Stimulated activated effector memory CD8-positive, alpha-beta T cell treated with anti-CD3 and anti-CD28 coated beads, Interleukin-12 subunit alpha, Interleukin-12 subunit beta, amount 100 ng/mL, for 72 hours (primary cell): ENCODE measurements around the gene NQO1.
"Not testable (repeated sequence)": the region's sequence is repeated elsewhere in the genome, so short reads cannot be mapped to it uniquely, and the experiment has no call there.

Experiments
- ATAC-seq: fragments of 150-1000 bp; cut with Tn5 transposase; 2 replicates; pipeline ENCODE4 v1.10.0; 2021
- DNase-seq, 2 donors: peaks; one replicate each; pipeline ENCODE4 v3.0.0; 2021 to 2022; ENCODE audit warnings: low spot score in 2 of 2
- H3K27ac Mint-ChIP-seq: one replicate; pipeline ENCODE4 v1.8.0; 2022; ENCODE audit warnings: mild to moderate bottlenecking, mixed read lengths
- H3K36me3 Mint-ChIP-seq: one replicate; pipeline ENCODE4 v1.8.0; 2022; ENCODE audit warnings: mild to moderate bottlenecking, mixed read lengths
- H3K4me1 Mint-ChIP-seq: one replicate; pipeline ENCODE4 v1.8.0; 2022; ENCODE audit warnings: mixed read lengths
- H3K4me3 Mint-ChIP-seq: one replicate; pipeline ENCODE4 v1.8.0; 2022; ENCODE audit warnings: mild to moderate bottlenecking, mixed read lengths
- H3K9me3 Mint-ChIP-seq: one replicate; pipeline ENCODE4 v1.8.0; 2022; ENCODE audit warnings: mixed read lengths

Gene NQO1

GRCh38 chr16:69726313-69727060 lies at the start of gene NQO1:
NQO1 (minus strand) TSS chr16:69726560; CDS start chr16:69726439, 121 bp downstream.
- H3K27ac Mint-ChIP-seq, result peak within 1 kb of the TSS; percentile 99
- peak; percentile 99 for ATAC-seq
- H3K4me1 Mint-ChIP-seq, result peaks cover 31% of the 10 kb centered on the region

DNA sequence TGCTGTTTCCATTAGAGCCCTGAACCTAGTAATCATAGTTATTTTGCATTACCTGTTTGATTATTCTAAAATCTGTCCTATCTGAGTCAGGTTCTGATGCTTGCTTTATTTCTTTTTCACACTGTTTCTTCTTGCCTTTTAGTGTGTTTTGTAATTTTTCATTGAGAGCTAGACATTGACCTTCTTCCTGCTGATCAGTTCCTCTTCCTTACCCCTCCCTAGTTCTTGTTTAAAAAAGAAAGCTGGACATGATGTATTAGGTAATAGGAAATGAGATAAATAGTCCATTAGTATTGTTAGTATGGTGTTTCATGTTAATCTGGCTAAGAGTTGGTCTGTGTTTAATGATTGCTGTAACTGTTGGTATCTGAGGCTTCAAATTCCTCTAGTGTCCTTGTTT lies 49.2 kb upstream of the NQO1 start:
- H3K4me3 Mint-ChIP-seq, result no peak overlapping the region

More at GRCh38 chr16:69726313-69727060, at the start of gene NQO1:
- H3K36me3 Mint-ChIP-seq, result peaks cover 12% of the 10 kb centered on the region
- peak; percentile 81 to 95 for DNase-seq
- no peaks in the 10 kb centered on the region for H3K9me3 Mint-ChIP-seq
- peak within 1 kb of the TSS; percentile 99 for H3K4me3 Mint-ChIP-seq

DNA sequence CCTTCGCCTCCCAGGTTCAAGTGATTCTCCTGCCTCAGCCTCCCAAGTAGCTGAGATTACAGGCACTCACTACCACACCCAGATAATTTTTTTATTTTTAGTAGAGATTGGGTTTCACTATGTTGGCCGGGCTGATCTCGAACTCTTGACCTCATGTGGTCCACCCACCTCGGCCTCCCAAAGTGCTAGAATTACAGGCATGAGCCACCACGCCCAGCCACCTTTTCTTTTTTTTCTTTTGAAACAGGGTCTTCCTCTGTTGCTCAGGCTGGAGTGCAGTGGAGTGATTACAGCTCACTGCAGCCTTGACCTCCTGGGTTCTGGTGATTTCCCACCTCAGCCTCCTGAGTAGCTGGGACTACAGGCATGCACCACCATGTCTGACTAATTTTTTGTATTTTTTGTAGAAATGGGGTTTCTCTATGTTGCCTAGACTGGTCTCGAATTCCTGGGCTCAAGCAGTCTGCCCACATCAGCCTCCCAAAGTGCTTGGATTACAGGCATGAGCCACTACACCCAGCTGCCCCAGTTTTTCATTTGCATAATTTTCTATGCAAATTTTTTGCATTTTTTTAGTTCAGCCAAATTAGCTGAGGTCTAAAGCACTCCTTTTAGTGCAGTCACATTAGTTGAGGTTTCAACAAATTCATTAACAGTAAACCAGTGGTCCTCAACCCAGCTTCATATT lies 47.0 kb upstream of the NQO1 start:
- no peak for ATAC-seq
- DNase-seq, result no peak
- Mint-ChIP-seq H3K27ac (peak overlapping the region; percentile 60), H3K36me3 (no peaks in the 10 kb centered on the region), H3K4me3 (peak overlapping the region; percentile 16), H3K9me3 (peaks cover 7% of the 10 kb centered on the region), H3K4me1 (peaks cover 46% of the 10 kb centered on the region)

More for the DNA sequence above, 49.2 kb upstream of the NQO1 start:
- Mint-ChIP-seq H3K9me3 (peaks cover 7% of the 10 kb centered on the region), H3K27ac (no peak overlapping the region), H3K36me3 (no peaks in the 10 kb centered on the region), H3K4me1 (peaks cover 41% of the 10 kb centered on the region)
- no peak for DNase-seq
- no peak for ATAC-seq

GRCh38 chr16:69771651-69771967 lies 45.2 kb upstream of the NQO1 start:
- Mint-ChIP-seq H3K4me1 (peaks cover 61% of the 10 kb centered on the region), H3K9me3 (peaks cover 7% of the 10 kb centered on the region), H3K36me3 (no peaks in the 10 kb centered on the region), H3K4me3 (no peak overlapping the region), H3K27ac (no peak overlapping the region)
- no peak for ATAC-seq
- no peak for DNase-seq

GRCh38 chr16:69769404-69769803 lies 43.0 kb upstream of the NQO1 start:
- Mint-ChIP-seq H3K36me3 (no peaks in the 10 kb centered on the region), H3K9me3 (no peaks in the 10 kb centered on the region), H3K4me3 (no peak overlapping the region), H3K4me1 (peaks cover 60% of the 10 kb centered on the region), H3K27ac (no peak overlapping the region)
- DNase-seq (no peak), ATAC-seq (no peak)

GRCh38 chr16:69768666-69769065 lies 42.3 kb upstream of the NQO1 start:
- no peak overlapping the region for H3K4me3 Mint-ChIP-seq
- H3K27ac Mint-ChIP-seq, result no peak overlapping the region
- no peak for ATAC-seq

GRCh38 chr16:69767459-69768229 lies 41.3 kb upstream of the NQO1 start:
- H3K36me3 Mint-ChIP-seq, result peaks cover 3% of the 10 kb centered on the region
- DNase-seq, result no peak
- peaks cover 56% of the 10 kb centered on the region for H3K4me1 Mint-ChIP-seq
- H3K27ac Mint-ChIP-seq, result peak overlapping the region; percentile 76
- peak; percentile 65 for ATAC-seq
- no peaks in the 10 kb centered on the region for H3K9me3 Mint-ChIP-seq
- peak overlapping the region; percentile 13 for H3K4me3 Mint-ChIP-seq

More at GRCh38 chr16:69768666-69769065, 42.3 kb upstream of the NQO1 start:
- Mint-ChIP-seq H3K4me1 (peaks cover 56% of the 10 kb centered on the region), H3K9me3 (no peaks in the 10 kb centered on the region), H3K36me3 (no peaks in the 10 kb centered on the region)
- no peak for DNase-seq

DNA sequence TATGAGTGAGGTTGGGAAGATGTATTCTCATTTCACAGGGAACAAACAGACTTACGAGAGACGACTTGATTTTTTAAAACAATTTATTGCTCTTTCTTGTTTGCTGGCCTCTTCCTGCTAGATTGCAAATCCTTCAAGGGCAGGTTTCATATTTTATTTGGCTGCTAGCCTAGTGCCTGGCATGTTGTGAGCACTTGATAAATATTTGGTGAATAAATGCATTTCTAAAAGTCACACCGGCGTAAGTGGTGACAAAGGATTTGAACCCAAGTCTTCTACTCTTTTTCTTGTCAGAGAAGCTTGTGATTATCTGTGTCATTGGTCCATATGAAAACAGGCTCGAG lies 37.2 kb upstream of the NQO1 start:
- H3K36me3 Mint-ChIP-seq, result peaks cover 12% of the 10 kb centered on the region
- no peak for DNase-seq
- peaks cover 45% of the 10 kb centered on the region for H3K4me1 Mint-ChIP-seq
- H3K9me3 Mint-ChIP-seq, result no peaks in the 10 kb centered on the region
- peak overlapping the region; percentile 97 for H3K27ac Mint-ChIP-seq
- H3K4me3 Mint-ChIP-seq, result peak overlapping the region; percentile 80
- no peak for ATAC-seq

DNA sequence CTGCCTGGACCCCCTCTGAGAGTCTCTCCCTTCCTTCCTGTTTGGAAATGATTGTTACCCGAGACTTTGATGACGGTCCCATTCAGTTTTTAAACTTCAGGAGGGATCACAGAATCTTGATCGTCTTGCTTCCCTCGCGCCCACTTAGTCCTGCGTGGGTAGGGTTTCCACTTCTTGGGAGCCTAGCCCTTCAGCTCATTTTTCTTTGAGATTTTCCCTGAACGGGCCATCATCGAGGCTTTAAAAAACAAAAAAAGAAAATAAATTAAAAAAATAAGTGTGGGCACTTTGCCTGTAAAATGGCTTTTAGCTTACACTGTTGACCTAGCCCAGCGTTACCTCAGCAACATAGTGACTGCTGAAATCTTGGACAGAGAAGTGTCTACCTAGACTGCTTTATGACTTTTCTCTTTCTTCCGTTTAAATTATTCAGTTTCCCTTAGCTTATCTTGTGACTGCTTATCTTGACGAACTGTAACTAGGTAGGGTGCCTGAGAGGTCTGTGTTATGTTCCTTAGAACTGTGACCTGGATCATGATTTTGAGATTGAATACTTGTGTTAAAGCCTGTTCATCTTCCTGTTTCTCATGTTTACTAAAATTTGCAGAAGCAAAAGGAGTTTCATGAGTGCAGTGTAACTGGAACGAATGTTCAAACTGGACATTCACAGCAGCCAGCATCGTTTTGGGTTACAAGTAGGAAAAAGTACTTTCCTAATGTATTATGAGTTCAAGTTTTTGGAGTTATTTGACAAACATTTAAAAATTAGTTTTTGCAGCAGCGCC lies 36.6 kb upstream of the NQO1 start:
- Mint-ChIP-seq H3K36me3 (peaks cover 12% of the 10 kb centered on the region), H3K4me1 (peaks cover 43% of the 10 kb centered on the region), H3K27ac (peak overlapping the region; percentile 97), H3K4me3 (peak overlapping the region; percentile 80), H3K9me3 (no peaks in the 10 kb centered on the region)
- DNase-seq, result no peak
- ATAC-seq, result peak; percentile 41

DNA sequence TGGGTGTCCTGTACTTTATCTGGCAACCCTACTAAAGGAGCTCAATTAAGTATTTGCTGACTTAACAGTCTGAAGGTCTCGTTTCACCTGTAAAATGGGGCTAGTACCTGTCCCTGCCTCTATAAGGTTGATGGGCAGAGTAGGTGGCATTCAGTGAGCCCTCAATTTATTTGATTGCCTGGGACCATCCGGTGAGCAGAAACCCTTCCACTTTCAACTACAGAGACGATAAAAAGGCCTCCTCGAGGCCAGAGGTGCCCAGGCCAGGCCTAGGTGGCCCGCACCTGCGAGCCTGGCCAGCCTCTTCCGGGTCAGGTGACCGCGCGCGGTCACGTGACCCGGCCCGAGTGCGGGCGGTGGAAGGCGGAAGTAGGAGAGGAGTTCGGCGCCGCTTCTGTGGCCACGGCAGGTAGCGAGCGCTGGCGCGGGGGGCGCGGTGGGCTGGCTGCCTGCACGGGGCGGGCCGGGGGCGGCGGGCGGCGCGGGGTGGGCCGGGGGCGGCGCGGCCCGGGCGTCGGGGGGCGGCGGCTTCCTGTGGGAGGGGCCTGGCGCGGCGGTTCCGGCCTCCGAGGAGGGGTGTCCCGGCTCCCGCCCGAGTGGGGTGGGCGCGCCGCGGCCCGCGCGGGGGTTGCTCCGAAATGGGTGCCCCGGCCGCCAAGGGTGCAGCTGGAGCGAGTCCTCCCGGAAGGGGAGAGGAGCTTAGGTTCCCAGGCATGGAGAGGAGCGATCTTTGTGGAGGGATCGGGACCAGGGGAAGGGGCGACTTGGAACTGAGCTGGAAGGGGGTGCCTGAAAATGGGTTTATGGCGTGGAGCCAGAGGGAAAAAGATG lies 35.8 kb upstream of the NQO1 start, which contains the start of gene WWP2:
Gene WWP2, plus strand, starts transcription at position 350 of the 831 bp plus-strand sequence. CDS start 24,679 bp downstream, outside the sequence.
- Mint-ChIP-seq H3K36me3 (peaks cover 14% of the 10 kb centered on the region), H3K9me3 (no peaks in the 10 kb centered on the region), H3K4me3 (peak within 1 kb of the TSS; percentile 80), H3K4me1 (peaks cover 35% of the 10 kb centered on the region), H3K27ac (peak within 1 kb of the TSS; percentile 97)
- DNase-seq (peak; percentile 56 to 88), ATAC-seq (peak; percentile 92)

GRCh38 chr16:69757375-69757774 lies 31.0 kb upstream of the NQO1 start:
- peaks cover 44% of the 10 kb centered on the region for H3K36me3 Mint-ChIP-seq
- H3K4me3 Mint-ChIP-seq, ATAC-seq, H3K9me3 Mint-ChIP-seq, DNase-seq: not testable (repeated sequence)
- peaks cover 30% of the 10 kb centered on the region for H3K4me1 Mint-ChIP-seq
- H3K27ac Mint-ChIP-seq, result peak overlapping the region; percentile 32

GRCh38 chr16:69756705-69757104 lies 30.3 kb upstream of the NQO1 start:
- ATAC-seq, result no peak
- Mint-ChIP-seq H3K9me3 (no peaks in the 10 kb centered on the region), H3K27ac (peak overlapping the region; percentile 32), H3K4me3 (peak overlapping the region; percentile 50), H3K4me1 (peaks cover 31% of the 10 kb centered on the region), H3K36me3 (peaks cover 45% of the 10 kb centered on the region)
- no peak for DNase-seq

GRCh38 chr16:69754469-69755310 lies 28.3 kb upstream of the NQO1 start, which contains the start of gene NOB1:
NOB1 (minus strand) TSS chr16:69754926; CDS start chr16:69754910, 16 bp downstream.
- peak; percentile 98 for ATAC-seq
- H3K27ac Mint-ChIP-seq, result peak within 1 kb of the TSS; percentile 100
- DNase-seq, result peak; percentile 97 to 98
- no peaks in the 10 kb centered on the region for H3K9me3 Mint-ChIP-seq
- H3K36me3 Mint-ChIP-seq, result peaks cover 65% of the 10 kb centered on the region
- peaks cover 31% of the 10 kb centered on the region for H3K4me1 Mint-ChIP-seq
- peak within 1 kb of the TSS; percentile 100 for H3K4me3 Mint-ChIP-seq
